Neural crest cell (in vitro differentiated cells): ENCODE results near the gene PPP1R7. TPM values are rescaled to one million over a fixed set of nuclear protein-coding genes. Genes with fewer than 3 reads are reported as not detected.
A peak's percentile ranks its signal among the peaks of the same experiment; 100 is the strongest.

Source experiments
- DNase-seq: peaks from one replicate; pipeline ENCODE4 v3.0.0; 2021; ENCODE audit warnings: low read depth, mixed read lengths, low spot score
- H3K27ac Mint-ChIP-seq: one replicate; pipeline ENCODE4 v1.8.0; 2021; ENCODE audit warnings: mild to moderate bottlenecking, mixed read lengths; ENCODE audit not compliant: unreplicated experiment
- H3K27me3 Mint-ChIP-seq: 2 replicates; pipeline ENCODE4 v1.8.0; 2021; ENCODE audit warnings: low read depth, mild to moderate bottlenecking, mixed read lengths
- H3K36me3 Mint-ChIP-seq: 2 replicates; pipeline ENCODE4 v1.8.0; 2021; ENCODE audit warnings: low read depth, mild to moderate bottlenecking, mixed read lengths
- H3K4me1 Mint-ChIP-seq: 2 replicates; pipeline ENCODE4 v1.8.0; 2021; ENCODE audit warnings: mixed read lengths
- H3K4me3 Mint-ChIP-seq: one replicate; pipeline ENCODE4 v1.8.0; 2021; ENCODE audit warnings: mild to moderate bottlenecking, mixed read lengths
- H3K9me3 Mint-ChIP-seq: 2 replicates; pipeline ENCODE4 v1.8.0; 2021; ENCODE audit warnings: mixed read lengths
- total RNA-seq: library from RNA; stranded (reverse); gene quantifications from 2 replicates; pipeline ENCODE4 v1.2.1, GENCODE V29; 2021
- TF ChIP-seq, protein P1 (sequence below): fragments of 200-600 bp; sonication (generic); conservative IDR thresholded peaks from 2 replicates; pipeline ENCODE4 v1.5.0; 2021; ENCODE audit warnings: antibody characterized with exemption, mild to moderate bottlenecking

Gene PPP1R7
- total RNA-seq, 1 donor from 2014 or later = 53.2 TPM

DNA sequence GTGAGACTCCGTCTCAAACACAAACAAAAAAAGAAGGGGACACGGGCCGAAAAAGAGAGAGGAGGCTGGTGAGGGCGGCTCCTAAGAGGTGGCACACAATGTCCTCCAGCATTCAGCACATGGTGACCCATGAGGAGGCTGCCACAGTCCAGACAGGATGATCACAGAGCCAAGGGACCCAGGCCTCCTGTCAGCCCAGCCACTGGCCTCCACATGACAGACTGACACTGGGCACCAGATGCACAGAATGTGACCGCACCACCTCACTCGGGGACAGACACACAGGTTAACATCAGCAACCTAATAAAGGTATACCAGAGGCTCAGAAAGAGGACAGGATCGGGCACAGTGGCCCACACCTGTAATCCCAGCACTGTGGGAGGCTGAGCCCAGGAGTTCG is 22.0 kb upstream of the PPP1R7 start:
- no peaks in the 10 kb centered on the region for H3K9me3 Mint-ChIP-seq
- H3K4me1 Mint-ChIP-seq = no peaks in the 10 kb centered on the region
- H3K27ac Mint-ChIP-seq = no peak overlapping the region
- no peak overlapping the region for H3K4me3 Mint-ChIP-seq
- DNase-seq = no peak
- H3K27me3 Mint-ChIP-seq = no peaks in the 10 kb centered on the region
- TF ChIP-seq, protein P1, sequence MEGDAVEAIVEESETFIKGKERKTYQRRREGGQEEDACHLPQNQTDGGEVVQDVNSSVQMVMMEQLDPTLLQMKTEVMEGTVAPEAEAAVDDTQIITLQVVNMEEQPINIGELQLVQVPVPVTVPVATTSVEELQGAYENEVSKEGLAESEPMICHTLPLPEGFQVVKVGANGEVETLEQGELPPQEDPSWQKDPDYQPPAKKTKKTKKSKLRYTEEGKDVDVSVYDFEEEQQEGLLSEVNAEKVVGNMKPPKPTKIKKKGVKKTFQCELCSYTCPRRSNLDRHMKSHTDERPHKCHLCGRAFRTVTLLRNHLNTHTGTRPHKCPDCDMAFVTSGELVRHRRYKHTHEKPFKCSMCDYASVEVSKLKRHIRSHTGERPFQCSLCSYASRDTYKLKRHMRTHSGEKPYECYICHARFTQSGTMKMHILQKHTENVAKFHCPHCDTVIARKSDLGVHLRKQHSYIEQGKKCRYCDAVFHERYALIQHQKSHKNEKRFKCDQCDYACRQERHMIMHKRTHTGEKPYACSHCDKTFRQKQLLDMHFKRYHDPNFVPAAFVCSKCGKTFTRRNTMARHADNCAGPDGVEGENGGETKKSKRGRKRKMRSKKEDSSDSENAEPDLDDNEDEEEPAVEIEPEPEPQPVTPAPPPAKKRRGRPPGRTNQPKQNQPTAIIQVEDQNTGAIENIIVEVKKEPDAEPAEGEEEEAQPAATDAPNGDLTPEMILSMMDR = no peak
- peaks cover 3% of the 10 kb centered on the region for H3K36me3 Mint-ChIP-seq

DNA sequence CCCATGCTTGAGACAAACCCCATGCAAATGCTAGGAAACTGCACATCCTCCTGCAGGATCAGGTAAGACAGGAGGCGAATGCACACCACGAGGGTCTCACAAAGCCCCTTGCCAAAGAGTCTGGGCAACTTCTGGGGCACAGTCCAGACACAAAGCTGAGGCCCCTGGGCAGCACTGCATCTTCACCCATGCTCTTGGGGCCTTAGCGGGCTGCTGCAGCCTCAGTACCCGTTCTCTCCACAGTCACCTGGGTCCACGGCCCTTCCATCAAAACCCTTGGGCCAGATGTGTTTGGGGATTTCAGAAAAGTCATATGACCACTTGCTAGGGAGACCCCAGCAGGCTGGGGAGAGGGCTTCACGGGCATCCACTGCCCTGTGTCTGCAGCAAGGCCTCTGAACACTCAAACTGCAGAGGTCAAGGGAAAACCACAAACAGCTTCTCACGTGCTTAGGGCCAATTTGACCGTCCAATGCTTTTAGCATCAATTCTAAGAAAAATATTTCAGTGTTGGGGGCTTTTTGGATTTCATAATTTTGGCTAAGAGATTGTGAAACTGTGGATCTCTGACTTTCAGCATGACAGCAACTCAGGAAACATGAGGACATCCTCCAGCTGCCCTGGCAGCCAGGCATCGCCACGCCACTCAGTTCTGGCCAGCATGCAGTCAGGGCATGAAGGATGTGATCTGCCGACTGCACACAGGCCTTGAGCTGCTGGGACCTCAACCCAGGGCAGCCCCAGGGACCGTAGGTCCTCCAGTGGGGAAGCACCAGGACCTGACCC is 21.0 kb upstream of the PPP1R7 start:
- Mint-ChIP-seq H3K36me3 (peaks cover 3% of the 10 kb centered on the region), H3K27me3 (no peaks in the 10 kb centered on the region), H3K27ac (no peak overlapping the region), H3K4me1 (no peaks in the 10 kb centered on the region), H3K4me3 (no peak overlapping the region), H3K9me3 (no peaks in the 10 kb centered on the region)
- TF ChIP-seq, protein P1 = no peak
- DNase-seq = no peak

DNA sequence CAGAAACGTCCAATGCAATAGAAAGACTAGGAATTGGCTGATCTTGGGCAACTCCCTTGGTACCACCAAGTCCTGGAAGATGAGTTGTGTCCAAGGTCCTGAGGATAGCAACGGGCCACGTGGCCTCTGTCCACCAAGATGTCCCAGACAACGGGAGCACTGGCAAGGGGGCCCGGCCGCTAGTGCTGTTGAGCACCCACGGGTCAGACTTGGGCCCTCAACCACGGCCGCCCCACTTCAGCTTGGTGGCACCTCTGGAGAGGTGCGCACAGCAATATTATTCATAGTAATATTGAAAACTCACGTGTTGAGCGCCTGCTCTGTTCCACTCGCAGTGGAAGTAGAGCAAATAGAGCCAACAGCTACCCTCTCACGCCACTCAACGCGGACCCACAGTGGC is 20.0 kb upstream of the PPP1R7 start:
- TF ChIP-seq, protein P1 = no peak
- DNase-seq = no peak
- H3K36me3 Mint-ChIP-seq = peaks cover 3% of the 10 kb centered on the region
- H3K4me3 Mint-ChIP-seq = no peak overlapping the region
- H3K27ac Mint-ChIP-seq = no peak overlapping the region
- H3K9me3 Mint-ChIP-seq = no peaks in the 10 kb centered on the region
- no peaks in the 10 kb centered on the region for H3K4me1 Mint-ChIP-seq
- no peaks in the 10 kb centered on the region for H3K27me3 Mint-ChIP-seq

DNA sequence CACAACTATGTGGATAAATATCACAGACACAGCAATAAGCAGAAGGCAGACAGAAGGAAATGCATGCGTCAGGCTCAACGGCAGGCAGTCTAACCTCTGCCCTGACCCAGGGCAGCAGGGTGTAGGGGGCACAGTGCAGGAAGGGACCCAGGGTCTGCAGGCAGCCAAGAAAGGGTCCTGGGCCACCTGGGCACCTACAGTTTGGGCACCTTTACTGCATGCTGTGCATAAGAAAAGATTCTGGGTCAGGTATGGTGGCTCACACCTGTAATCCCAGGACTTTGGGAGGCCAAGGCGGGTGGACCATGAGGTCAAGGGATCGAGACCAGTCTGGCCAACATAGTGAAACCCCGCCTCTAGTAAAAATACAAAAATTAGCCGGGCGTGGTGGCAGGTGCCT is 18.7 kb upstream of the PPP1R7 start:
- Mint-ChIP-seq H3K27me3 (no peaks in the 10 kb centered on the region), H3K9me3 (no peaks in the 10 kb centered on the region), H3K27ac (no peak overlapping the region), H3K4me3 (no peak overlapping the region), H3K36me3 (peaks cover 3% of the 10 kb centered on the region), H3K4me1 (no peaks in the 10 kb centered on the region)
- DNase-seq = no peak
- TF ChIP-seq, protein P1 = no peak

DNA sequence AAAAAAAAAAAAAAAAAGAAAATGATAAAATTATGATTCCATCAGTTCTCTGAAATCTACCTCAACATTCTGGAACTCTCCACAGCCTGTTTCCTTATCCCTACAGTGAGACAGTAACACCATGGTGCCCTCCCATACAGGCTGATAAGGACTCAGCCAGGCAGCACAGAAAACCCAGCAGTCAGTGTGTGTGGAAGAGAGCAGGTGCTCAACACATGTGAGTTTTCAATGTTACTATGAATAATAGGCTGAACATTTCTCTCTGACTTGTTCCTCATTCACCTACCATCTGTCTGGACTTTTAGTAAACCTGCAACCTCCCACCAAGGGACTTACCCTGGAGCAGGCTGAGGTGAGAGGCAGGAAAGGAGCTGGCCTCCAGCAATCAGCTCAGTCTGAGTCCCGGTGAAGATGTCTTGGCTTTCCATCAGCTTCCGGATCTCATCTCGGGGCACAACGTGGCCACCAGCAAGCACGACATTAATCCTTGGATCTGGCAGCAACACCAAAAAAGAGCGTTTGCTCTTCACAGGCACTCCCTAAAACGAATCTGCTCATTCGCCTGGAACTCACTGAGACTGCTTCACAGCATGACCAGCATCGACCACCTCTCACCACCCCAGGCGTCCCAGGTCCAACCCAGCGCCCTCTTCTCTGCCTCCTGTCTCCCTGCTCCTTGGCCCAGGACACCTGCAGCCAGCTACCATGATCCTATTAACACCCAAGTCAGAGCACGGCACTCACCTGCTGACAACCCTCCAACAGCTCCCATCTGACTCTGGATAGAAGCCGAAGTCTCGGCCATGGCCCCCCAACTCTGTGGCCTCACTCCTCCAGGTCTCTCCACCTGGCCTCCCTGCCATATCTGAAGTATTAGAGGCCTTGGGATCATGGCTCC is 17.5 kb upstream of the PPP1R7 start:
- H3K27ac Mint-ChIP-seq = peak overlapping the region; percentile 91
- H3K27me3 Mint-ChIP-seq = no peaks in the 10 kb centered on the region
- TF ChIP-seq, protein P1 = no peak
- H3K36me3 Mint-ChIP-seq = peaks cover 4% of the 10 kb centered on the region
- H3K9me3 Mint-ChIP-seq = no peaks in the 10 kb centered on the region
- no peaks in the 10 kb centered on the region for H3K4me1 Mint-ChIP-seq
- no peak for DNase-seq
- no peak overlapping the region for H3K4me3 Mint-ChIP-seq
